HG02981 (cell line): ENCODE results near the gene SMCO3.

ENCODE experiments used
- ATAC-seq: cut with Tn5 transposase; IDR thresholded peaks from one replicate; pipeline ENCODE4 v1.9.1; 2021; ENCODE audit warnings: mild to moderate bottlenecking, moderate library complexity; ENCODE audit not compliant: unreplicated experiment

SMCO3 gene

GRCh38 chr12:14828892-14829291 is 14.9 kb upstream of the SMCO3 start:
- no peak for ATAC-seq

- no peak for ATAC-seq
Measured at GRCh38 chr12:14827043-14827442, 13.1 kb upstream of the SMCO3 start.

- no peak for ATAC-seq
Measured at GRCh38 chr12:14826491-14826890, 12.5 kb upstream of the SMCO3 start.

GRCh38 chr12:14825256-14825655 is 11.3 kb upstream of the SMCO3 start:
- no peak for ATAC-seq

GRCh38 chr12:14824012-14824634 is 10.1 kb upstream of the SMCO3 start:
- ATAC-seq: no peak

- ATAC-seq: no peak
Measured at GRCh38 chr12:14811486-14811885, 2.5 kb downstream of the SMCO3 start.

GRCh38 chr12:14810953-14811483 is 3.0 kb downstream of the SMCO3 start:
- no peak for ATAC-seq

GRCh38 chr12:14810167-14810952 is 3.6 kb downstream of the SMCO3 start:
- no peak for ATAC-seq

GRCh38 chr12:14803830-14804160 is 10.2 kb downstream of the SMCO3 start:
- ATAC-seq: peak; percentile 6

- peak; percentile 99 for ATAC-seq
Measured at GRCh38 chr12:14803011-14803829, 10.8 kb downstream of the SMCO3 start, which contains the start of the genes C12orf60 and WBP11. TSS of gene C12orf60 (plus strand) at chr12:14803670. CDS start at chr12:14822936, 19,266 bp downstream. TSS of gene WBP11 (minus strand) at chr12:14803478. CDS start at chr12:14801383, 2,095 bp downstream.

GRCh38 chr12:14802721-14803010 is 11.3 kb downstream of the SMCO3 start:
- no peak for ATAC-seq

GRCh38 chr12:14802247-14802646 is 11.7 kb downstream of the SMCO3 start:
- no peak for ATAC-seq

GRCh38 chr12:14795028-14795448 is 18.9 kb downstream of the SMCO3 start:
- ATAC-seq: no peak

- ATAC-seq: no peak
Measured at GRCh38 chr12:14785568-14785967, 28.4 kb downstream of the SMCO3 start.

GRCh38 chr12:14784471-14784870 is 29.5 kb downstream of the SMCO3 start:
- ATAC-seq: no peak

- ATAC-seq: no peak
Measured at GRCh38 chr12:14782756-14783155, 31.2 kb downstream of the SMCO3 start.

- no peak for ATAC-seq
Measured at GRCh38 chr12:14781563-14781962, 32.4 kb downstream of the SMCO3 start.

GRCh38 chr12:14780859-14781258 is 33.1 kb downstream of the SMCO3 start:
- no peak for ATAC-seq

GRCh38 chr12:14779834-14780233 is 34.1 kb downstream of the SMCO3 start:
- ATAC-seq: no peak

- ATAC-seq: no peak
Measured at GRCh38 chr12:14777271-14777670, 36.7 kb downstream of the SMCO3 start.

- ATAC-seq: no peak
Measured at GRCh38 chr12:14776236-14776961, 37.6 kb downstream of the SMCO3 start.
